Mononuclear cell (primary cell): Measurements from ENCODE around the gene SLC9A7. TPM values are rescaled to one million over a fixed set of nuclear protein-coding genes. Genes with fewer than 3 reads are reported as not detected.

Experiments used
- H3K27me3 ChIP-seq: 2 replicates; pipeline ENCODE4 v1.6.0; 2011; ENCODE audit warnings: low read length, control low read depth; ENCODE audit not compliant: insufficient read depth
- H3K4me1 ChIP-seq: 2 replicates; pipeline ENCODE4 v1.5.1; 2011; ENCODE audit warnings: mild to moderate bottlenecking, low read length, control low read depth; ENCODE audit not compliant: insufficient read depth
- H3K4me3 ChIP-seq: 2 replicates; pipeline ENCODE4 v1.5.1; 2011; ENCODE audit warnings: mild to moderate bottlenecking, low read length, moderate library complexity
- H3K9me3 ChIP-seq: 2 replicates; pipeline ENCODE4 v1.5.1; 2011; ENCODE audit warnings: low read depth, mild to moderate bottlenecking, control low read depth, low read length
- total RNA-seq: library from RNA; depleted of rRNA; stranded (reverse); fragments of >200 nt; gene quantifications from one replicate; pipeline ENCODE4 v1.2.3, GENCODE V29; 2012

Gene SLC9A7
- total RNA-seq, 1 donor, result 12.5 TPM

DNA sequence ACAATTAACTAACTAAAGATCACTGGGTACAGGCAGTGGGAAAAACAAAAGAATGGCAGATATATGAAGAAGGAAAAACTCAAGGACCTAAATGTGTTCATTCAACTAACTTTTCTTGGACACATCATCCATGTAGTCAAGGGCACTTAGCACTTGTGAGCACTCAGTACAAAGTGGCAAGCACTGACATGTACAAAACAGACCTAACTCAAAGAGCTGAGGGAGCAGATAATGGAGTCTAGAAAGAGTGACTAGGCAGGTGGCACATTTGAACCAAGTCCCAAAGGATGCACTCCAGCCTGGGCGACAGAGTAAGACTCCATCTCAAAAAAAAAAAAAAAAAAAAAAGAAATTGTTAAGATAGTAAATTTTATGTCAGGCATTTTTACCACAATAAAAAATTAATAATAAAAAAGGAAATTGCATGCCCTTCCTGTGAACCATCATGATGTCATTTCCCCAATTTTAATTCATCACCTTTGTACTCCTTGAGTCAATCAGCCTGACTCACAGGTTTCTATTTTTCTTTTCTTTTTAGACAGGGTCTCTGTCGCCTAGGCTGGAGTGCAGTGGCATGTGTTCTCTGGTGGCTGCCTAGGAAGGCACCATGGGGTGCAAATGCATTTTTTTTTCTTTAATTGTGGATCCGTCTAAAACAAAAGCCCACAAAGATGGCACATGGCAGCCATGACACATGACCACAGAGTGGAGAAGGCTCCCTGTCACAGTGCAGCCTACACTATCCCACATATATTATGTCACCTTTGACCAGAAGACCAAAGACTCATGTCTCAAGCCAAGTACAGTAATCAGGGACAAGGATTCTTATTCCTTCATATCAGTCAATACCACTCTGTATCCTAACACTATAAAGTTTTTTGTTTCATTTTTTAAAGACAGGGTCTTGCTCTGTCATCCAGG, 93.4 kb downstream of the SLC9A7 start:
- Histone ChIP-seq H3K9me3 (no peaks in the 10 kb centered on the region), H3K4me3 (no peak overlapping the region), H3K27me3 (no peaks in the 10 kb centered on the region), H3K4me1 (no peaks in the 10 kb centered on the region)

- Histone ChIP-seq H3K4me1 (no peaks in the 10 kb centered on the region), H3K27me3 (no peaks in the 10 kb centered on the region), H3K9me3 (no peaks in the 10 kb centered on the region), H3K4me3 (no peak overlapping the region)
These were observed 96.5 kb downstream of the SLC9A7 start for GRCh38 chrX:46662188-46662958.

DNA sequence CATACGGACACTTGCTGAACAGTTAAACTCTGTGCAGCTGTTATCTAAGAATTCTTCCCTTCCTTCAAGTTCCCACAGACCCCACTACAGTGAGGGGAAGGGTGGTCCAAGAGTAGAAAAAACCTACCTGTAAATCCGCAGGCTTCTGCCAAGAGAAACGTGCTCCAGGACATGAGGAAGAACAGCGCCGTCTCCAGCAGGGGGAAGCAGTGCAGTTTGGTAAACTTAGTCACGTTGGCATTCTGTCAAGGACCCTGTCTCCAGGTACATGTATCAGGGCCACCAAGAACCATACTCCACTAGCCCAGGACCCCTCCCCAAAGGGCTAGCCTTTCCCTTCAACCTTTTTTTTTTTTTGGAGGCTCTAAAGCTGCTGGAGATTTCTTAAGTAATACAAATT, 105.4 kb downstream of the SLC9A7 start:
- peaks cover 29% of the 10 kb centered on the region for H3K4me1 ChIP-seq
- no peaks in the 10 kb centered on the region for H3K9me3 ChIP-seq
- H3K4me3 ChIP-seq, result no peak overlapping the region
- H3K27me3 ChIP-seq, result no peaks in the 10 kb centered on the region

DNA sequence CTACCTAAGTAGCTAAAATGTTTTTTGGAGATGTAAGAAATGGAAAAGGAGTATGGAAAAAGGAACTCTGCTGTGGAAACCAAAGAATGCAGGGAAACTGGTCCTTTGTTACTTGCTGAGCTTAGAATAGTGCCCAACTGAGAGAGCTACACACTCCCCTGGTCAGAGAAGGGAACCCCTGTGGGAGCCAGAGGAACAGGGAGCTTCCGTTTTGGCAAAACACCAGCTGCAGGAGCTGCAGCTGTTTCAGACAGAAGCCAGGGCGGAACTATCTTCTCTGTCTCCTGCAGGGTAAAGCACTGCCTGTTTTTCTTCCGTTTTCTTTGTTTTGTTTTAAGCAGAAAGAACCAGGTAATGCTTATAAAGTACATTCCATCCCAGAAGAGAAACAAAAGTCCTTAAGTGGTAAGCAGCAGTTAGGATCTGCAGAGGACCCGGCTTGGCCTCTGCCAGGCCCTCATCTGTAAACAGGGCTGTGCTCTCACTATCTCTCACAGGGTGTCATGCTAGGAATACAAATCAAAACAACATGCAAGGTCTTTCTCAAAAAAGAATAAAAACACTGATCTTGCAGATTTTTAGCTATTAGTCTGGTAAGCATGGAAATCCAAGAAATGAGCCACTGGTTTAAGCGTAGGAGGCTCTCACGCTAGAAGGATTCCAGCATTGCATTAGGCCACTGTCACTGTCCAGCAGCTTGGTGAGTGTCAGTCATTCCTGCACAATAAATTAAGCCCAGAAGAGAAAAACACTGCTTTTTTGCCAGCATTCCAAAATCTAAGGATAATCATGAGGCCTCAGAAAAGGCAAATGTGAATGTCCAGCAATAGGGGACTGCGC, 109.3 kb downstream of the SLC9A7 start:
- Histone ChIP-seq H3K27me3 (no peaks in the 10 kb centered on the region), H3K4me3 (no peak overlapping the region), H3K9me3 (no peaks in the 10 kb centered on the region), H3K4me1 (peaks cover 29% of the 10 kb centered on the region)

DNA sequence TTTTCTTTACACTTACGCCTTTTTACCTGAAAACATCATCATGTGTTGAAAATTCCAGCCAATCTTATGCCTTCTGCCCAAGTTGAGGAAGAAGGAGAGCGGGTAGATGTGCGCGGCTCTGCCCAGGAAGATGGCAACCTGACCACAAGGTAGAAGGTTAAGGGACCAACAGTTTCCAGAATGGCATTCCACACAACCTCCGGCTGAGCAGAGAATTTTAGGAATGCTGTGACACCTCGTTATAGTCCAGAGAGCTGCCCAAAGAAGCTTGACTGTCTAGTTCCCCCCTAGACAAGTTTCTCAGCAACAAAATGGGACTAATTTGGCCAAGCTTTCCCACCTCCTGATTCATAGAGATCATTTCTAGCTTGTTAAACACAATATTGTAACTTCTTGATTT, 110.3 kb downstream of the SLC9A7 start:
- Histone ChIP-seq H3K27me3 (no peaks in the 10 kb centered on the region), H3K4me3 (no peak overlapping the region)

GRCh38 chrX:46647251-46647650, 111.7 kb downstream of the SLC9A7 start:
- Histone ChIP-seq H3K4me1 (peaks cover 23% of the 10 kb centered on the region), H3K27me3 (no peaks in the 10 kb centered on the region), H3K9me3 (no peaks in the 10 kb centered on the region), H3K4me3 (no peak overlapping the region)

More for the DNA sequence above, 110.3 kb downstream of the SLC9A7 start:
- Histone ChIP-seq H3K4me1 (peaks cover 29% of the 10 kb centered on the region), H3K9me3 (no peaks in the 10 kb centered on the region)

GRCh38 chrX:46645614-46646013, 113.3 kb downstream of the SLC9A7 start:
- no peak overlapping the region for H3K4me3 ChIP-seq
- H3K9me3 ChIP-seq, result no peaks in the 10 kb centered on the region
- peaks cover 15% of the 10 kb centered on the region for H3K4me1 ChIP-seq
- no peaks in the 10 kb centered on the region for H3K27me3 ChIP-seq

DNA sequence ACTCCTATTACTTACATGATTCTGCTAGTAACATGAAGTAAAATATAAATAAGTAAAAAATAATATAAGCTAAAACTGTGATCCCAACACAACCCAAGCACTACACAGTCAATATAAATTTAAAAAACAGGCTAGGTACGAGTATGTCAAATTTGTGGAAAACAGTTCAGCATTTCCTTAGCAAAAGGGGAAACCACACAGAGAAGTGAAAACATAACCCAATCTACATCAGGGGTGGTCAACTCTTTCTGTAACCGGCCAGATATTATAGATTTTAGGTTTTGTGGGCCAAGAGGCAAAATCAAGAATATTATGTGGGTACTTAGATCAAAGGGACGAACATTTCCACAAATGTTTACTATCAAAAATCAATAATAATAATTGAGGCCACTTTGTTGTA, 115.3 kb downstream of the SLC9A7 start:
- Histone ChIP-seq H3K27me3 (no peaks in the 10 kb centered on the region), H3K4me1 (no peaks in the 10 kb centered on the region), H3K9me3 (no peaks in the 10 kb centered on the region), H3K4me3 (no peak overlapping the region)

- Histone ChIP-seq H3K9me3 (no peaks in the 10 kb centered on the region), H3K27me3 (no peaks in the 10 kb centered on the region), H3K4me3 (no peak overlapping the region), H3K4me1 (no peaks in the 10 kb centered on the region)
These were observed 116.8 kb downstream of the SLC9A7 start for GRCh38 chrX:46642145-46642544.

GRCh38 chrX:46637938-46638337, 121.0 kb downstream of the SLC9A7 start:
- no peaks in the 10 kb centered on the region for H3K9me3 ChIP-seq
- H3K4me1 ChIP-seq, result no peaks in the 10 kb centered on the region
- no peak overlapping the region for H3K4me3 ChIP-seq
- no peaks in the 10 kb centered on the region for H3K27me3 ChIP-seq

- Histone ChIP-seq H3K27me3 (no peaks in the 10 kb centered on the region), H3K4me1 (no peaks in the 10 kb centered on the region), H3K4me3 (no peak overlapping the region), H3K9me3 (no peaks in the 10 kb centered on the region)
These were observed 122.7 kb downstream of the SLC9A7 start for GRCh38 chrX:46636223-46636622.

- Histone ChIP-seq H3K4me3 (no peak overlapping the region), H3K4me1 (peaks cover 2% of the 10 kb centered on the region), H3K9me3 (no peaks in the 10 kb centered on the region), H3K27me3 (no peaks in the 10 kb centered on the region)
These were observed 123.7 kb downstream of the SLC9A7 start for GRCh38 chrX:46635186-46635585.

DNA sequence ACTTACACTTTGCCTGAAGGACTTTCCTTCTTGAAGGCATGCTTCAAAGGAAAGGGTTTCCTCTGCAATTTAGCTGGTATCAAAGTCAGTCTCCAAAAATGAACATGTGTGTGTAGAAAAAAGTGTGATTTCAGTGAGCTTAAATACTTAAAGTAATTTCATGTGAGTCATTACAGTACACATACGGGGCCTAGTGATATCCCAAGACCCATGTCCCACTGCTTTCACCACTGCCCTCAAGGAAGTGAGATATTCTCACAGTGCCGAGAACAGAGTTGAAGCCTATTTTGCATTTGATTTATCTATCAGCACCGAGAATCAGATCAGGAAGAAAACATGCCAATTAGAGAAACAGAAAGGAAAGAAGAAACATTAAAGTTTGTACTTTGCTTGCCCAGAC, 124.3 kb downstream of the SLC9A7 start:
- no peaks in the 10 kb centered on the region for H3K9me3 ChIP-seq
- H3K27me3 ChIP-seq, result no peaks in the 10 kb centered on the region
- no peak overlapping the region for H3K4me3 ChIP-seq
- H3K4me1 ChIP-seq, result peaks cover 8% of the 10 kb centered on the region

- H3K4me3 ChIP-seq, result no peak overlapping the region
- H3K9me3 ChIP-seq, result no peaks in the 10 kb centered on the region
- H3K27me3 ChIP-seq, result no peaks in the 10 kb centered on the region
- H3K4me1 ChIP-seq, result peaks cover 39% of the 10 kb centered on the region
These were observed 128.8 kb downstream of the SLC9A7 start for GRCh38 chrX:46630141-46630540.
